Measurements from ENCODE around the gene WLS. TPM values are rescaled to one million over a fixed set of nuclear protein-coding genes. Genes with fewer than 3 reads are reported as not detected.

WLS gene
- total and polyA plus RNA-seq, 2 donors (not counting 1 experiment from before 2014, with no cell fraction given): 156 to 269 TPM

GRCh38 chr1:68216089-68216772 lies 16.1 kb downstream of the WLS start:
- no peak overlapping the region for H3K4me2 ChIP-seq (ENCODE audit: extremely low read depth, insufficient read depth, low read length)
- H4K20me1 ChIP-seq (ENCODE audit: control insufficient read depth, extremely low read depth, insufficient read depth, low read length): no peaks in the 10 kb centered on the region

GRCh38 chr1:68213843-68214242 lies 18.5 kb downstream of the WLS start:
- no peaks in the 10 kb centered on the region for H3K36me3 ChIP-seq (ENCODE audit: control insufficient read depth, insufficient read depth, low read length)
- no peak overlapping the region for H3K4me2 ChIP-seq (ENCODE audit: extremely low read depth, insufficient read depth, low read length)
- H3K79me2 ChIP-seq (ENCODE audit: control insufficient read depth, insufficient read depth, low read length): peaks cover 84% of the 10 kb centered on the region
- no peaks in the 10 kb centered on the region for H3K9me3 ChIP-seq (ENCODE audit: control insufficient read depth, insufficient read depth, low read depth, low read length)
- H3K4me3 ChIP-seq (replicated peaks in 1 of 4; ENCODE audit: control extremely low read depth in 1 of 4, insufficient read depth in 1 of 4, low read depth in 3 of 4, low read length in 4 of 4): no peak overlapping the region
- TF ChIP-seq EZH2 (IDR thresholded peaks at IDR 0.05; ENCODE audit: low read length, missing control alignments) (no peak), CTCF (conservative IDR thresholded peaks at IDR 0.05 in 1 of 2, IDR thresholded peaks at IDR 0.05 in 1 of 2; ENCODE audit: low read depth in 1 of 2, low read length in 2 of 2) (no peak)
- no peak overlapping the region for H3K27ac ChIP-seq (ENCODE audit: insufficient read depth, low read length)
- peak in 1 of 2 donors; percentile 76 for DNase-seq (ENCODE audit: low read depth in 2 of 2)
- no peak overlapping the region for H2AFZ ChIP-seq (ENCODE audit: low read length)
- H3K27me3 ChIP-seq (ENCODE audit: control insufficient read depth, insufficient read depth, low read length): no peaks in the 10 kb centered on the region
- H4K20me1 ChIP-seq (ENCODE audit: control insufficient read depth, extremely low read depth, insufficient read depth, low read length): no peaks in the 10 kb centered on the region
- peaks cover 18% of the 10 kb centered on the region for H3K4me1 ChIP-seq (ENCODE audit: control insufficient read depth, extremely low read depth, insufficient read depth, low read length)
- no peak overlapping the region for H3K9ac ChIP-seq (ENCODE audit: insufficient read depth, low read length)

More at GRCh38 chr1:68216089-68216772, 16.1 kb downstream of the WLS start:
- H3K4me3 ChIP-seq (replicated peaks in 1 of 4; ENCODE audit: control extremely low read depth in 1 of 4, insufficient read depth in 1 of 4, low read depth in 3 of 4, low read length in 4 of 4): no peak overlapping the region
- peak in 1 of 2 donors; percentile 45 for DNase-seq (ENCODE audit: low read depth in 2 of 2)
- H3K79me2 ChIP-seq (ENCODE audit: control insufficient read depth, insufficient read depth, low read length): peaks cover 84% of the 10 kb centered on the region
- H3K9me3 ChIP-seq (ENCODE audit: control insufficient read depth, insufficient read depth, low read depth, low read length): no peaks in the 10 kb centered on the region
- H3K4me1 ChIP-seq (ENCODE audit: control insufficient read depth, extremely low read depth, insufficient read depth, low read length): peaks cover 16% of the 10 kb centered on the region
- H2AFZ ChIP-seq (ENCODE audit: low read length): no peak overlapping the region
- no peaks in the 10 kb centered on the region for H3K27me3 ChIP-seq (ENCODE audit: control insufficient read depth, insufficient read depth, low read length)
- H3K36me3 ChIP-seq (ENCODE audit: control insufficient read depth, insufficient read depth, low read length): no peaks in the 10 kb centered on the region
- H3K27ac ChIP-seq (ENCODE audit: insufficient read depth, low read length): no peak overlapping the region
- no peak overlapping the region for H3K9ac ChIP-seq (ENCODE audit: insufficient read depth, low read length)
- TF ChIP-seq EZH2 (IDR thresholded peaks at IDR 0.05; ENCODE audit: low read length, missing control alignments): no peak
- TF ChIP-seq CTCF (conservative IDR thresholded peaks at IDR 0.05 in 1 of 2, IDR thresholded peaks at IDR 0.05 in 1 of 2; ENCODE audit: low read depth in 1 of 2, low read length in 2 of 2): no peak

GRCh38 chr1:68211761-68212380 lies 20.5 kb downstream of the WLS start:
- Histone ChIP-seq H3K4me2 (ENCODE audit: extremely low read depth, insufficient read depth, low read length) (no peak overlapping the region), H3K9ac (ENCODE audit: insufficient read depth, low read length) (no peak overlapping the region), H3K27me3 (ENCODE audit: control insufficient read depth, insufficient read depth, low read length) (no peaks in the 10 kb centered on the region), H3K36me3 (ENCODE audit: control insufficient read depth, insufficient read depth, low read length) (no peaks in the 10 kb centered on the region), H3K79me2 (ENCODE audit: control insufficient read depth, insufficient read depth, low read length) (peaks cover 84% of the 10 kb centered on the region), H3K27ac (ENCODE audit: insufficient read depth, low read length) (no peak overlapping the region), H3K4me1 (ENCODE audit: control insufficient read depth, extremely low read depth, insufficient read depth, low read length) (peaks cover 15% of the 10 kb centered on the region), H3K4me3 (replicated peaks in 1 of 4; ENCODE audit: control extremely low read depth in 1 of 4, insufficient read depth in 1 of 4, low read depth in 3 of 4, low read length in 4 of 4) (no peak overlapping the region), H4K20me1 (ENCODE audit: control insufficient read depth, extremely low read depth, insufficient read depth, low read length) (no peaks in the 10 kb centered on the region), H3K9me3 (ENCODE audit: control insufficient read depth, insufficient read depth, low read depth, low read length) (no peaks in the 10 kb centered on the region), H2AFZ (ENCODE audit: low read length) (no peak overlapping the region)
- DNase-seq (ENCODE audit: low read depth in 2 of 2): no peak
- TF ChIP-seq CTCF (conservative IDR thresholded peaks at IDR 0.05 in 1 of 2, IDR thresholded peaks at IDR 0.05 in 1 of 2; ENCODE audit: low read depth in 1 of 2, low read length in 2 of 2) (no peak), EZH2 (IDR thresholded peaks at IDR 0.05; ENCODE audit: low read length, missing control alignments) (no peak)

Measured in fibroblast of lung (primary cell).